ENCODE measurements around the gene KRT20.

KRT20 gene

DNA sequence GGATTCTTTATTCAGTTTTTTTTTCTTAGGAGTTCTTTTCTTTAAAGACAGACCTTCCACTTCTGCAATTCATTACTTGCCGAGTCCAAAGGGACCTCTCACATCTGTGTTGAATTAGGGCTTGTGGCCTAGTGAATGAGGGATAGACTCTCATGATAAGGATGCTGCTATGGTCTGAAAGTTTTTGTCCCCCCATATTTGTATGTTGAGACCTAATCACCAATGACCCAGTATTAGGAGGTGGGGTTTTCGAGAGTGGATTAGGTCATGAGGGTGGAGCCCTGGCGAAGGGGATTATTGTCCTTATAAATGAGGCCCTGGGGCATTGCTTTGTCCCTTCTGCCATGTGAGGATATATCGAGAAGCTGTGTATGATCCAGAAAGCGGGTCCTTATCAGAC, 27.5 kb downstream of the KRT20 start:
- no peaks in the 10 kb centered on the region for H3K4me1 ChIP-seq (ENCODE audit: low read depth, poor library complexity, severe bottlenecking)
- no peak overlapping the region for H3K4me2 ChIP-seq
- no peaks in the 10 kb centered on the region for H4K20me1 ChIP-seq (ENCODE audit: insufficient read depth)
- H3K27me3 ChIP-seq (ENCODE audit: insufficient read depth, low read depth) = no peaks in the 10 kb centered on the region
- TF ChIP-seq, protein P1, sequence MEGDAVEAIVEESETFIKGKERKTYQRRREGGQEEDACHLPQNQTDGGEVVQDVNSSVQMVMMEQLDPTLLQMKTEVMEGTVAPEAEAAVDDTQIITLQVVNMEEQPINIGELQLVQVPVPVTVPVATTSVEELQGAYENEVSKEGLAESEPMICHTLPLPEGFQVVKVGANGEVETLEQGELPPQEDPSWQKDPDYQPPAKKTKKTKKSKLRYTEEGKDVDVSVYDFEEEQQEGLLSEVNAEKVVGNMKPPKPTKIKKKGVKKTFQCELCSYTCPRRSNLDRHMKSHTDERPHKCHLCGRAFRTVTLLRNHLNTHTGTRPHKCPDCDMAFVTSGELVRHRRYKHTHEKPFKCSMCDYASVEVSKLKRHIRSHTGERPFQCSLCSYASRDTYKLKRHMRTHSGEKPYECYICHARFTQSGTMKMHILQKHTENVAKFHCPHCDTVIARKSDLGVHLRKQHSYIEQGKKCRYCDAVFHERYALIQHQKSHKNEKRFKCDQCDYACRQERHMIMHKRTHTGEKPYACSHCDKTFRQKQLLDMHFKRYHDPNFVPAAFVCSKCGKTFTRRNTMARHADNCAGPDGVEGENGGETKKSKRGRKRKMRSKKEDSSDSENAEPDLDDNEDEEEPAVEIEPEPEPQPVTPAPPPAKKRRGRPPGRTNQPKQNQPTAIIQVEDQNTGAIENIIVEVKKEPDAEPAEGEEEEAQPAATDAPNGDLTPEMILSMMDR (conservative IDR thresholded peaks at IDR 0.05; ENCODE audit: low read depth, low read length) = no peak
- no peak overlapping the region for H3K4me3 ChIP-seq (IDR thresholded peaks at IDR 0.05; ENCODE audit: insufficient read depth, low read depth, low read length)
- no peaks in the 10 kb centered on the region for H3K36me3 ChIP-seq (ENCODE audit: insufficient read depth)
- H3K9ac ChIP-seq = no peak overlapping the region
- no peak overlapping the region for H3K27ac ChIP-seq
- H2AFZ ChIP-seq (ENCODE audit: low read depth) = no peak overlapping the region
- H3K79me2 ChIP-seq (ENCODE audit: insufficient read depth, low read depth) = no peaks in the 10 kb centered on the region

DNA sequence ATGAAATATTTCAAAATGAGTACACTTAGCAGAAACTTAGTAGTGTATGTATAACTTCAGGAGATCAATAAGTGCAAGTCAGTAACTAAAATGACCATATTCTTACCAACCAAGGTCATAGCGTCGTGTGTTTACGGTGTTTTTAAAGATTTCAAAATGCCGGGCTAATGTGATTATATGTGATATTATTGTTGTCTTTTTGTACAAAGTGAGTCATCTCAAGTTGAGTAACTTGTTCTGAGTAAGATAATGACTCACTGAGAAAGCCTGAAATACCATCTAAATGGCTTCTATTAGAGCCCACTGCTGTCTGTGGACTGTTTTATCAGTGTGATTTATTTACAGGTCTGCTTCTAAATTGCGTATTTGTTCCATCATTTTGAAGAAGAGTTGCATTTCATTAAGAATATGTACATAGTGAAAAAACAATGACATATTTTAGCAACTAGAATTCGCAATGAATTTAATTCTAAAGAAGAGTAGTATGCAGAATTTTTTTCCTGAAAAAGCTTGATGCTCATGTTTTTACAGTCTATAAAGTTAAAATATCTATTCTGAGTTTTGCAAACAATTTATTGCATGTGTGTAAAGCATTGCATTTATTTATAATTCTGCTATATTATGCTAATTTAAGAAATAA, 30.7 kb downstream of the KRT20 start:
- no peaks in the 10 kb centered on the region for H4K20me1 ChIP-seq (ENCODE audit: insufficient read depth)
- no peaks in the 10 kb centered on the region for H3K36me3 ChIP-seq (ENCODE audit: insufficient read depth)
- H2AFZ ChIP-seq (ENCODE audit: low read depth) = no peak overlapping the region
- H3K27me3 ChIP-seq (ENCODE audit: insufficient read depth, low read depth) = no peaks in the 10 kb centered on the region
- H3K9ac ChIP-seq = no peak overlapping the region
- no peaks in the 10 kb centered on the region for H3K79me2 ChIP-seq (ENCODE audit: insufficient read depth, low read depth)
- H3K27ac ChIP-seq = no peak overlapping the region
- peaks cover 2% of the 10 kb centered on the region for H3K4me1 ChIP-seq (ENCODE audit: low read depth, poor library complexity, severe bottlenecking)
- TF ChIP-seq, protein P1 (conservative IDR thresholded peaks at IDR 0.05; ENCODE audit: low read depth, low read length) = no peak
- no peak overlapping the region for H3K4me3 ChIP-seq (IDR thresholded peaks at IDR 0.05; ENCODE audit: insufficient read depth, low read depth, low read length)
- no peak overlapping the region for H3K4me2 ChIP-seq

DNA sequence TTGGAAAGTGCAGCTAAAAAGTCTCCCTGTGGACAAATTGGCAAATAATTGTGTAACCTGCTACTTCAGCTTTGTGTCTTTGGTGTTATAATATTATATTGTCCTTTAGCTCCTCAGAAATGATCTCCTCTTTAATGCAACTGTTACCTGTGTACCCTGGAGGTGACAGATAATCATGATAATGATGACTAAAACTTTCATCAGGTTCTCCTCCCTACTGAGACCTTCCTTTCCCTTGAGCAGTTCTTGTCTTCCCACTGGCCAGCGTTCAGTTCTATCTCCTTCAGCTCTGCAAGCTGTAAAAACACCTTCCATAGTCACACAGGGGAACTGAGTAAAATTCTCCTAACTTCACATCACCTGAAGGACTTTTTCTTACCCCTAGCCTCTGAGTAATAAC, 32.7 kb downstream of the KRT20 start:
- H3K4me1 ChIP-seq (ENCODE audit: low read depth, poor library complexity, severe bottlenecking) = peaks cover 11% of the 10 kb centered on the region
- H3K4me2 ChIP-seq = no peak overlapping the region

DNA sequence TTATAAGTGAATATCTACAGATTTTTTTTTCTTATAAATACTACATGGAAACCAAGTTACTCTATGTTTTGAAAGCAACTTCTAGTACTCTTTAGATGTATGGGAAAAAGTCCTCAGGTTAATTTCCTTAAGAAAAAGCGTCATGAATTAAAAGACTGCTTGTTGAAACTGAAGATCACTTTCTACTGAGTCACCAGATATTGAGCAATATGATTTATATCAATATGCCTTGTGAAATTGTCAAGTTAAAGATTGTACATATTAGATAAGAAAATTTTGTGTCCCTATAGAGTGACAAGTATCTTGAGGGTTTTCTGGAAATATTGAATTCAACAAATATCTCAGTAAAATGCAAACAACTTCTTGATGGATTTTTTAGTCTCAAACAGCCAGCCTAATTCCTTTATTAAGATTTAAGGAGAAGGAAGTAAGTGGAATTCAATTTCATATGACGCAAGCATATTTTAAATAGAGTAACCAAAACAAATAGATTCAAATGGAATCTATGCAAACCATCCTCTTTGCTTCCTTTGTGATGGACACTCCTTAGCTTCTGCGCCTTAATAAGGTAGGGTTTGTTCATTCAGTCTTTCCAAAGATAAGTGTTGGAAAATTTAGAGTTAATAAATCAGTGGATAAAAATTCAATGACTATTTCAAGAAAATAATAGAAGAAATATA, 34.6 kb downstream of the KRT20 start:
- H3K9ac ChIP-seq = no peak overlapping the region
- no peak overlapping the region for H3K4me3 ChIP-seq (IDR thresholded peaks at IDR 0.05; ENCODE audit: insufficient read depth, low read depth, low read length)
- peaks cover 11% of the 10 kb centered on the region for H3K4me1 ChIP-seq (ENCODE audit: low read depth, poor library complexity, severe bottlenecking)
- TF ChIP-seq, protein P1 (conservative IDR thresholded peaks at IDR 0.05; ENCODE audit: low read depth, low read length) = no peak
- H2AFZ ChIP-seq (ENCODE audit: low read depth) = no peak overlapping the region
- H3K27me3 ChIP-seq (ENCODE audit: insufficient read depth, low read depth) = no peaks in the 10 kb centered on the region
- no peaks in the 10 kb centered on the region for H3K79me2 ChIP-seq (ENCODE audit: insufficient read depth, low read depth)
- H4K20me1 ChIP-seq (ENCODE audit: insufficient read depth) = no peaks in the 10 kb centered on the region
- no peak overlapping the region for H3K4me2 ChIP-seq
- H3K27ac ChIP-seq = no peak overlapping the region
- no peaks in the 10 kb centered on the region for H3K36me3 ChIP-seq (ENCODE audit: insufficient read depth)

More for the DNA sequence above, 32.7 kb downstream of the KRT20 start:
- TF ChIP-seq, protein P1 (conservative IDR thresholded peaks at IDR 0.05; ENCODE audit: low read depth, low read length) = no peak
- Histone ChIP-seq H4K20me1 (ENCODE audit: insufficient read depth) (no peaks in the 10 kb centered on the region), H3K4me3 (IDR thresholded peaks at IDR 0.05; ENCODE audit: insufficient read depth, low read depth, low read length) (no peak overlapping the region), H3K36me3 (ENCODE audit: insufficient read depth) (no peaks in the 10 kb centered on the region), H3K27me3 (ENCODE audit: insufficient read depth, low read depth) (no peaks in the 10 kb centered on the region), H3K79me2 (ENCODE audit: insufficient read depth, low read depth) (no peaks in the 10 kb centered on the region), H3K9ac (no peak overlapping the region), H2AFZ (ENCODE audit: low read depth) (no peak overlapping the region), H3K27ac (no peak overlapping the region)

Measured in KMS-11 (cell line).